Panc1 (cell line): ENCODE data around the gene KCNIP4.

Source experiments
- SIN3A ChIP-seq: IDR thresholded peaks from 2 replicates; pipeline ENCODE4 v1.6.1; 2012; ENCODE audit warnings: low read depth, mild to moderate bottlenecking, low read length, moderate library complexity, borderline replicate concordance; ENCODE audit not compliant: insufficient read depth
- TF ChIP-seq, protein P1 (sequence below): fragments of 450-650 bp; IDR thresholded peaks from 2 replicates; pipeline ENCODE4 v1.5.1; 2017; ENCODE audit warnings: mild to moderate bottlenecking

DNA sequence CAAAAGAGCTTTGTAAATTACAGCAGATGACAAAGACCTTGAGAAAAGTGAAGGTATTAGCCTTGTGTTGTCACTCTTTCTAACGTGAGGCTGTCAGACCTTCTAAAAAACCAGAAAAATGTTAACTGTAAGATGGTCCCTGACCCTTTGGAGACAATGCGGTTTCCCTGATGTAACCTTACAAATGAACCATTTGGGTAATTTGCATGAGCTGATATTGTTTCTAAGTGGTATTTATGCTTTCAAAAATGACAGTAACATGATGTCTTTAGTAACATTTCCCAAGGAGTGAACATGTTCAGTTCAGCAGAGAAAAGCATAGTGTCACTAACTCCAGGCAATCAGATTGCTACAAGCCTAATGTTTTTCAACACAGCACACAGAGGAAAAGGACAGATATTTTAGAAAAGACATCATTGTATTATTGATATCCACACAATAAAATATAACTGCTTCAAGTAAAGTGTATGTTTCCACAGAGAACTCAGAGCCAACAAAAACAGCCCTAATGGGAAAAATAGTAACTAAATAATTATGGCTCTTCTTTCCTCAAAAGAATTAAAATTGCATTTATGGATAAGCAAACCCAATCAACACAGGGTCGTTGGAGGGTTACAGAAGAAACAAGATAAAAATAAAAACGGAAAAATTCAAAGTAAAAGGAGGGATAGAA is 434.4 kb downstream of the KCNIP4 start:
- TF ChIP-seq, protein P1, sequence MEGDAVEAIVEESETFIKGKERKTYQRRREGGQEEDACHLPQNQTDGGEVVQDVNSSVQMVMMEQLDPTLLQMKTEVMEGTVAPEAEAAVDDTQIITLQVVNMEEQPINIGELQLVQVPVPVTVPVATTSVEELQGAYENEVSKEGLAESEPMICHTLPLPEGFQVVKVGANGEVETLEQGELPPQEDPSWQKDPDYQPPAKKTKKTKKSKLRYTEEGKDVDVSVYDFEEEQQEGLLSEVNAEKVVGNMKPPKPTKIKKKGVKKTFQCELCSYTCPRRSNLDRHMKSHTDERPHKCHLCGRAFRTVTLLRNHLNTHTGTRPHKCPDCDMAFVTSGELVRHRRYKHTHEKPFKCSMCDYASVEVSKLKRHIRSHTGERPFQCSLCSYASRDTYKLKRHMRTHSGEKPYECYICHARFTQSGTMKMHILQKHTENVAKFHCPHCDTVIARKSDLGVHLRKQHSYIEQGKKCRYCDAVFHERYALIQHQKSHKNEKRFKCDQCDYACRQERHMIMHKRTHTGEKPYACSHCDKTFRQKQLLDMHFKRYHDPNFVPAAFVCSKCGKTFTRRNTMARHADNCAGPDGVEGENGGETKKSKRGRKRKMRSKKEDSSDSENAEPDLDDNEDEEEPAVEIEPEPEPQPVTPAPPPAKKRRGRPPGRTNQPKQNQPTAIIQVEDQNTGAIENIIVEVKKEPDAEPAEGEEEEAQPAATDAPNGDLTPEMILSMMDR: no peak
- no peak for TF ChIP-seq SIN3A
